Measurements from ENCODE around the gene FOXN3. TPM values are rescaled to one million over a fixed set of nuclear protein-coding genes. Genes with fewer than 3 reads are reported as not detected.

FOXN3 gene
- total RNA-seq, 1 donor from 2014 or later: 41.4 TPM

GRCh38 chr14:89330236-89331002 is 86.6 kb downstream of the FOXN3 start:
- no peak for TF ChIP-seq CTCF (conservative IDR thresholded peaks at IDR 0.05)
- H3K9me3 Mint-ChIP-seq: peaks cover 2% of the 10 kb centered on the region
- H3K36me3 Mint-ChIP-seq (ENCODE audit: low read depth): peaks cover 2% of the 10 kb centered on the region
- no peaks in the 10 kb centered on the region for H3K27me3 Mint-ChIP-seq (ENCODE audit: low read depth)
- no peak overlapping the region for H3K27ac Mint-ChIP-seq (ENCODE audit: unreplicated experiment)
- DNase-seq (ENCODE audit: low read depth, low spot score): no peak
- H3K4me1 Mint-ChIP-seq: peaks cover 16% of the 10 kb centered on the region
- no peak overlapping the region for H3K4me3 Mint-ChIP-seq

- DNase-seq (ENCODE audit: low read depth, low spot score): no peak
- TF ChIP-seq CTCF (conservative IDR thresholded peaks at IDR 0.05): no peak
- H3K27me3 Mint-ChIP-seq (ENCODE audit: low read depth): no peaks in the 10 kb centered on the region
- H3K9me3 Mint-ChIP-seq: peaks cover 4% of the 10 kb centered on the region
- H3K36me3 Mint-ChIP-seq (ENCODE audit: low read depth): peaks cover 4% of the 10 kb centered on the region
- peaks cover 12% of the 10 kb centered on the region for H3K4me1 Mint-ChIP-seq
- H3K27ac Mint-ChIP-seq (ENCODE audit: unreplicated experiment): no peak overlapping the region
- H3K4me3 Mint-ChIP-seq: no peak overlapping the region
Measured at GRCh38 chr14:89327771-89328212, 89.2 kb downstream of the FOXN3 start.

GRCh38 chr14:89325959-89326358 is 91.1 kb downstream of the FOXN3 start:
- Mint-ChIP-seq H3K4me3 (no peak overlapping the region), H3K27me3 (ENCODE audit: low read depth) (no peaks in the 10 kb centered on the region), H3K36me3 (ENCODE audit: low read depth) (peaks cover 4% of the 10 kb centered on the region), H3K9me3 (peaks cover 4% of the 10 kb centered on the region), H3K27ac (ENCODE audit: unreplicated experiment) (no peak overlapping the region), H3K4me1 (peaks cover 5% of the 10 kb centered on the region)
- no peak for TF ChIP-seq CTCF (conservative IDR thresholded peaks at IDR 0.05)
- no peak for DNase-seq (ENCODE audit: low read depth, low spot score)

GRCh38 chr14:89325299-89325883 is 91.6 kb downstream of the FOXN3 start:
- no peak for DNase-seq (ENCODE audit: low read depth, low spot score)
- TF ChIP-seq CTCF (conservative IDR thresholded peaks at IDR 0.05): no peak
- Mint-ChIP-seq H3K36me3 (ENCODE audit: low read depth) (peaks cover 4% of the 10 kb centered on the region), H3K4me3 (no peak overlapping the region), H3K9me3 (peaks cover 4% of the 10 kb centered on the region), H3K27ac (ENCODE audit: unreplicated experiment) (peak overlapping the region; percentile 78), H3K4me1 (peaks cover 3% of the 10 kb centered on the region), H3K27me3 (ENCODE audit: low read depth) (no peaks in the 10 kb centered on the region)

- no peak for DNase-seq (ENCODE audit: low read depth, low spot score)
- H3K27ac Mint-ChIP-seq (ENCODE audit: unreplicated experiment): no peak overlapping the region
- H3K9me3 Mint-ChIP-seq: peaks cover 6% of the 10 kb centered on the region
- H3K36me3 Mint-ChIP-seq (ENCODE audit: low read depth): peaks cover 7% of the 10 kb centered on the region
- no peaks in the 10 kb centered on the region for H3K4me1 Mint-ChIP-seq
- no peaks in the 10 kb centered on the region for H3K27me3 Mint-ChIP-seq (ENCODE audit: low read depth)
- H3K4me3 Mint-ChIP-seq: no peak overlapping the region
- no peak for TF ChIP-seq CTCF (conservative IDR thresholded peaks at IDR 0.05)
Measured at GRCh38 chr14:89324501-89325298, 92.3 kb downstream of the FOXN3 start.

All from neural crest cell (in vitro differentiated cells).